Fibroblast of lung (primary cell): ENCODE results near the gene NEK6. TPM values are rescaled to one million over a fixed set of nuclear protein-coding genes. Genes with fewer than 3 reads are reported as not detected.

Source experiments
- DNase-seq, 2 donors: peaks; one replicate each; pipeline versions ENCODE4 v3.0.0 to v3.0.0-alpha.2; 2010; ENCODE audit warnings: low read depth in 2 of 2
- H2AFZ ChIP-seq: 2 replicates; pipeline ENCODE4 v1.5.1; 2012; ENCODE audit warnings: low read length, control low read depth, inconsistent platforms
- H3K27ac ChIP-seq: 2 replicates; pipeline ENCODE4 v1.5.1; 2011; ENCODE audit warnings: low read length, control low read depth; ENCODE audit not compliant: insufficient read depth
- H3K27me3 ChIP-seq: 2 replicates; pipeline ENCODE4 v1.5.1; 2011; ENCODE audit warnings: mild to moderate bottlenecking, low read length; ENCODE audit not compliant: control insufficient read depth, insufficient read depth
- H3K36me3 ChIP-seq: 2 replicates; pipeline ENCODE4 v1.5.1; 2011; ENCODE audit warnings: low read length; ENCODE audit not compliant: control insufficient read depth, insufficient read depth
- H3K4me1 ChIP-seq: 2 replicates; pipeline ENCODE4 v1.5.1; 2011; ENCODE audit warnings: low read length; ENCODE audit not compliant: control insufficient read depth, insufficient read depth; ENCODE audit errors: extremely low read depth
- H3K4me2 ChIP-seq: 2 replicates; pipeline ENCODE4 v1.5.1; 2011; ENCODE audit warnings: low read length, control low read depth; ENCODE audit not compliant: insufficient read depth; ENCODE audit errors: extremely low read depth
- H3K4me3 ChIP-seq, 4 experiments: fragments of 200-600 bp in 1 of 4; sonication (generic) in 1 of 4; replicated peaks in 1 of 4; 2 replicates each; pipeline ENCODE4 v1.5.1; 2011 to 2016; ENCODE audit warnings: low read length in 4 of 4, low read depth in 3 of 4, mild to moderate bottlenecking in 3 of 4, control low read depth in 2 of 4, inconsistent platforms in 1 of 4, mixed read lengths in 1 of 4; ENCODE audit not compliant: insufficient read depth in 1 of 4; ENCODE audit errors: control extremely low read depth in 1 of 4
- H3K79me2 ChIP-seq: 2 replicates; pipeline ENCODE4 v1.5.1; 2012; ENCODE audit warnings: mild to moderate bottlenecking, low read length, inconsistent platforms; ENCODE audit not compliant: control insufficient read depth, insufficient read depth
- H3K9ac ChIP-seq: 2 replicates; pipeline ENCODE4 v1.5.1; 2011; ENCODE audit warnings: mild to moderate bottlenecking, low read length, control low read depth; ENCODE audit not compliant: insufficient read depth
- H3K9me3 ChIP-seq: 2 replicates; pipeline ENCODE4 v1.5.1; 2012; ENCODE audit warnings: low read depth, low read length; ENCODE audit not compliant: control insufficient read depth, insufficient read depth
- H4K20me1 ChIP-seq: 2 replicates; pipeline ENCODE4 v1.5.1; 2011; ENCODE audit warnings: low read length; ENCODE audit not compliant: control insufficient read depth, insufficient read depth; ENCODE audit errors: extremely low read depth
- CTCF ChIP-seq, 2 donors: IDR thresholded peaks in 1 of 2; conservative IDR thresholded peaks in 1 of 2; 1 replicate in 1 of 2; 2 replicates in 1 of 2; pipeline ENCODE4 v1.5.1; 2011 to 2012; ENCODE audit warnings: low read length in 2 of 2, control low read depth in 1 of 2, inconsistent platforms in 1 of 2, low read depth in 1 of 2, mild to moderate bottlenecking in 1 of 2
- EZH2 ChIP-seq: IDR thresholded peaks from 2 replicates; pipeline ENCODE4 v1.5.1; 2012; ENCODE audit warnings: low read length, control low read depth, mild to moderate bottlenecking; ENCODE audit errors: missing control alignments
- polyA plus RNA-seq, 2 donors: library from polyadenylated mRNA; depleted of rRNA in 1 of 2; stranded (reverse) in 1 of 2; unstranded in 1 of 2; fragments of >200 nt; gene quantifications; 2 replicates each; pipeline ENCODE4 v1.2.1, GENCODE V29; 2011 to 2012; ENCODE audit warnings: missing spikeins in 1 of 2
- total RNA-seq: library from RNA; depleted of rRNA; stranded (reverse); fragments of >200 nt; gene quantifications from 2 replicates; pipeline ENCODE4 v1.2.1, GENCODE V29; 2014

The NEK6 gene
- total and polyA plus RNA-seq, 2 donors (not counting 1 experiment from before 2014, with no cell fraction given) = 71.2 to 71.4 TPM

GRCh38 chr9:124274738-124275137, 17.0 kb downstream of the NEK6 start:
- H3K36me3 ChIP-seq = peaks cover 18% of the 10 kb centered on the region
- H4K20me1 ChIP-seq = no peaks in the 10 kb centered on the region
- H3K4me1 ChIP-seq = peaks cover 9% of the 10 kb centered on the region
- H3K4me2 ChIP-seq = no peak overlapping the region
- no peak overlapping the region for H3K27ac ChIP-seq
- DNase-seq = no peak
- no peaks in the 10 kb centered on the region for H3K9me3 ChIP-seq
- TF ChIP-seq EZH2 (no peak), CTCF (conservative IDR thresholded peaks at IDR 0.05 in 1 of 2, IDR thresholded peaks at IDR 0.05 in 1 of 2; ENCODE audit: low read depth in 1 of 2, low read length in 2 of 2) (no peak)
- no peaks in the 10 kb centered on the region for H3K27me3 ChIP-seq
- no peak overlapping the region for H2AFZ ChIP-seq
- H3K79me2 ChIP-seq = peaks cover 98% of the 10 kb centered on the region
- no peak overlapping the region for H3K4me3 ChIP-seq
- no peak overlapping the region for H3K9ac ChIP-seq

- Histone ChIP-seq H3K4me1 (peaks cover 9% of the 10 kb centered on the region), H4K20me1 (no peaks in the 10 kb centered on the region), H3K27me3 (no peaks in the 10 kb centered on the region), H3K4me3 (no peak overlapping the region), H2AFZ (no peak overlapping the region), H3K9me3 (no peaks in the 10 kb centered on the region), H3K79me2 (peaks cover 98% of the 10 kb centered on the region), H3K36me3 (peaks cover 11% of the 10 kb centered on the region), H3K27ac (no peak overlapping the region), H3K9ac (no peak overlapping the region), H3K4me2 (no peak overlapping the region)
- no peak for TF ChIP-seq EZH2
- TF ChIP-seq CTCF (conservative IDR thresholded peaks at IDR 0.05 in 1 of 2, IDR thresholded peaks at IDR 0.05 in 1 of 2; ENCODE audit: low read depth in 1 of 2, low read length in 2 of 2) = no peak
- DNase-seq = no peak
Observed at GRCh38 chr9:124277420-124277819, 19.7 kb downstream of the NEK6 start.

- Histone ChIP-seq H3K9ac (no peak overlapping the region), H3K4me1 (peaks cover 16% of the 10 kb centered on the region), H3K36me3 (peaks cover 6% of the 10 kb centered on the region), H3K79me2 (peaks cover 98% of the 10 kb centered on the region), H3K27ac (no peak overlapping the region), H4K20me1 (no peaks in the 10 kb centered on the region), H2AFZ (no peak overlapping the region), H3K4me3 (no peak overlapping the region), H3K9me3 (no peaks in the 10 kb centered on the region), H3K4me2 (no peak overlapping the region), H3K27me3 (no peaks in the 10 kb centered on the region)
- TF ChIP-seq CTCF (conservative IDR thresholded peaks at IDR 0.05 in 1 of 2, IDR thresholded peaks at IDR 0.05 in 1 of 2; ENCODE audit: low read depth in 1 of 2, low read length in 2 of 2) = no peak
- no peak for TF ChIP-seq EZH2
- DNase-seq = no peak
Observed at GRCh38 chr9:124278054-124278540, 20.3 kb downstream of the NEK6 start.
